Type B pancreatic cell (in vitro differentiated cells): Measurements from ENCODE around the gene PLA2G2E. TPM values are rescaled to one million over a fixed set of nuclear protein-coding genes. Genes with fewer than 3 reads are reported as not detected.

Experiments
- DNase-seq: peaks from one replicate; pipeline ENCODE4 v3.0.0; 2021; ENCODE audit warnings: mixed read lengths; ENCODE audit not compliant: unreplicated experiment; ENCODE audit errors: extremely low spot score
- H3K27ac Mint-ChIP-seq: 2 replicates; pipeline ENCODE4 v1.8.0; 2021; ENCODE audit warnings: mild to moderate bottlenecking, mixed read lengths
- H3K27me3 Mint-ChIP-seq: 2 replicates; pipeline ENCODE4 v1.8.0; 2021; ENCODE audit warnings: mixed read lengths
- H3K36me3 Mint-ChIP-seq: 2 replicates; pipeline ENCODE4 v1.8.0; 2021; ENCODE audit warnings: mixed read lengths
- H3K4me1 Mint-ChIP-seq: one replicate; pipeline ENCODE4 v1.8.0; 2021; ENCODE audit warnings: mixed read lengths; ENCODE audit not compliant: unreplicated experiment
- H3K4me3 Mint-ChIP-seq: 2 replicates; pipeline ENCODE4 v1.8.0; 2021; ENCODE audit warnings: mild to moderate bottlenecking, mixed read lengths
- H3K9me3 Mint-ChIP-seq: 2 replicates; pipeline ENCODE4 v1.8.0; 2021; ENCODE audit warnings: mixed read lengths
- long read RNA-seq: library from polyadenylated mRNA; unstranded; transcript quantifications from one replicate; pipeline ENCODE4 v2.0.0, GENCODE V29; 2020
- total RNA-seq: library from RNA; stranded (reverse); gene quantifications from 2 replicates; pipeline ENCODE4 v1.2.1, GENCODE V29; 2021; ENCODE audit warnings: low replicate concordance
- TF ChIP-seq, protein P1 (sequence below): fragments of 200-600 bp; sonication (generic); conservative IDR thresholded peaks from 2 replicates; pipeline ENCODE4 v1.5.0; 2021; ENCODE audit warnings: antibody characterized with exemption, mild to moderate bottlenecking

Gene PLA2G2E
- total RNA-seq, result not detected in 2 replicates
- long read RNA-seq, result 0 reads

GRCh38 chr1:19923137-19923952, at the start of gene PLA2G2E:
TSS of gene PLA2G2E (minus strand) at chr1:19923617. CDS start at chr1:19923559, 58 bp downstream.
- no peaks in the 10 kb centered on the region for H3K36me3 Mint-ChIP-seq
- peaks cover 12% of the 10 kb centered on the region for H3K4me1 Mint-ChIP-seq
- DNase-seq, result no peak
- no peaks in the 10 kb centered on the region for H3K27me3 Mint-ChIP-seq
- H3K27ac Mint-ChIP-seq, result no peak within 1 kb of the TSS
- TF ChIP-seq, protein P1, sequence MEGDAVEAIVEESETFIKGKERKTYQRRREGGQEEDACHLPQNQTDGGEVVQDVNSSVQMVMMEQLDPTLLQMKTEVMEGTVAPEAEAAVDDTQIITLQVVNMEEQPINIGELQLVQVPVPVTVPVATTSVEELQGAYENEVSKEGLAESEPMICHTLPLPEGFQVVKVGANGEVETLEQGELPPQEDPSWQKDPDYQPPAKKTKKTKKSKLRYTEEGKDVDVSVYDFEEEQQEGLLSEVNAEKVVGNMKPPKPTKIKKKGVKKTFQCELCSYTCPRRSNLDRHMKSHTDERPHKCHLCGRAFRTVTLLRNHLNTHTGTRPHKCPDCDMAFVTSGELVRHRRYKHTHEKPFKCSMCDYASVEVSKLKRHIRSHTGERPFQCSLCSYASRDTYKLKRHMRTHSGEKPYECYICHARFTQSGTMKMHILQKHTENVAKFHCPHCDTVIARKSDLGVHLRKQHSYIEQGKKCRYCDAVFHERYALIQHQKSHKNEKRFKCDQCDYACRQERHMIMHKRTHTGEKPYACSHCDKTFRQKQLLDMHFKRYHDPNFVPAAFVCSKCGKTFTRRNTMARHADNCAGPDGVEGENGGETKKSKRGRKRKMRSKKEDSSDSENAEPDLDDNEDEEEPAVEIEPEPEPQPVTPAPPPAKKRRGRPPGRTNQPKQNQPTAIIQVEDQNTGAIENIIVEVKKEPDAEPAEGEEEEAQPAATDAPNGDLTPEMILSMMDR, result no peak
- H3K4me3 Mint-ChIP-seq, result no peak within 1 kb of the TSS
- H3K9me3 Mint-ChIP-seq, result no peaks in the 10 kb centered on the region

DNA sequence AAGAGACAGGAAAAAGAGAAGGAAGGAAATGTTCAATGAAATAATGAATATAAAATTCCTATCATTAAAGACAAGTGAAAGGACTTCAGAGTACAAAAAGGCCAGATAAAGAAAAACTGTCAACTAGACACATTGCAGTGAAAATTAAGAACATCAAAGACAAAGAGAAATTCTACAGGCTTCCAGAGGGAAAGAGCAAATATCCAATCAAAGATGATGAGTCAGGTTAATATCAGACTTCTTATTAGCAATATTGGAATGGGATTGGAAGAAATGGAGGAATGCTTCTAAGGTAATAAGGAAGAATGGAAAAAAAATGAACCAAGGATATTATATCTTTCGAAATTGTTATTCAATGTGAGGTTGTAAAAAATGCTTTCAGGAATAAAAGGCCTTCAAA, 48.2 kb upstream of the PLA2G2E start:
- H3K27ac Mint-ChIP-seq, result no peak overlapping the region
- no peaks in the 10 kb centered on the region for H3K9me3 Mint-ChIP-seq
- H3K36me3 Mint-ChIP-seq, result no peaks in the 10 kb centered on the region
- no peaks in the 10 kb centered on the region for H3K4me1 Mint-ChIP-seq
- TF ChIP-seq, protein P1, result no peak
- no peak overlapping the region for H3K4me3 Mint-ChIP-seq
- H3K27me3 Mint-ChIP-seq, result peaks cover 45% of the 10 kb centered on the region
- no peak for DNase-seq

GRCh38 chr1:19969898-19970660, 46.7 kb upstream of the PLA2G2E start:
- TF ChIP-seq, protein P1, result no peak
- H3K27me3 Mint-ChIP-seq, result peaks cover 40% of the 10 kb centered on the region
- H3K9me3 Mint-ChIP-seq, result no peaks in the 10 kb centered on the region
- H3K36me3 Mint-ChIP-seq, result no peaks in the 10 kb centered on the region
- H3K4me3 Mint-ChIP-seq, result no peak overlapping the region
- H3K27ac Mint-ChIP-seq, result no peak overlapping the region
- no peaks in the 10 kb centered on the region for H3K4me1 Mint-ChIP-seq
- DNase-seq, result no peak

GRCh38 chr1:19967808-19968207, 44.4 kb upstream of the PLA2G2E start:
- H3K4me3 Mint-ChIP-seq, result no peak overlapping the region
- TF ChIP-seq, protein P1, result no peak
- H3K4me1 Mint-ChIP-seq, result no peaks in the 10 kb centered on the region
- no peaks in the 10 kb centered on the region for H3K36me3 Mint-ChIP-seq
- H3K27ac Mint-ChIP-seq, result no peak overlapping the region
- DNase-seq, result no peak
- peaks cover 48% of the 10 kb centered on the region for H3K27me3 Mint-ChIP-seq
- H3K9me3 Mint-ChIP-seq, result no peaks in the 10 kb centered on the region

GRCh38 chr1:19964542-19964941, 41.1 kb upstream of the PLA2G2E start:
- Mint-ChIP-seq H3K4me3 (no peak overlapping the region), H3K36me3 (no peaks in the 10 kb centered on the region), H3K27me3 (peaks cover 51% of the 10 kb centered on the region), H3K27ac (no peak overlapping the region), H3K4me1 (no peaks in the 10 kb centered on the region), H3K9me3 (no peaks in the 10 kb centered on the region)
- TF ChIP-seq, protein P1, result no peak
- DNase-seq, result no peak
